ENCODE results near the gene NUS1. TPM values are rescaled to one million over a fixed set of nuclear protein-coding genes. Genes with fewer than 3 reads are reported as not detected.
"Not testable (repeated sequence)": the region's sequence is repeated elsewhere in the genome, so short reads cannot be mapped to it uniquely, and the experiment has no call there.

Gene NUS1
- polyA plus RNA-seq, 2 of the 4 experiments (the other 2 are of a cell fraction): 23.0 to 24.7 TPM

DNA sequence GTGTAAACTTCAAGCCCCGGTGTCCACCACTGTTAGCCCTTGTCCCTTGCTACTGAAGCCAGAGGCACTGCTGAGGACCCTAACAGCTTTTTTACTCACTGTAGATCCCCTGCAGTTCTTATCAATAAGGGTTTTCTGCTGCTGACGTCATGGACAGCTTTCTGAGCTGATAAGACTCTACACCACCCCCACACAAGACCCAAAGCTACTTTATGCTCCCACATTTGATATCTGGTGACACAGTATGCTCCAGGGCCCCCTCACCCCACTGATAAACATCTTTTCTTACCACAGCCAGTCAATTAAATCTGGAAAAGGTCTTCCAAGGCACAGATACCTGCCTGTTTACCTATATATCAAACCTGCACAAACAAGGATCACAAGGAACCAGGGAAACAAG, 65.3 kb downstream of the NUS1 start:
- no peak overlapping the region for H3K27ac ChIP-seq
- DNase-seq (ENCODE audit: low read depth in 1 of 2, low spot score in 1 of 2) (no peak), ATAC-seq (no peak), FAIRE-seq (no peak)
- ChIA-PET CTCF (interaction anchor here (0.9 kb wide), 1 partner anchor 35 kb away, joined by 3 read pairs; no protein-coding TSS in a partner anchor), POLR2A (no interaction called here)
- no peak overlapping the region for H3K4me3 ChIP-seq
- H3K4me2 ChIP-seq: no peak overlapping the region
- no peaks in the 10 kb centered on the region for H3K4me1 ChIP-seq
- H3K9me3 ChIP-seq: no peaks in the 10 kb centered on the region
- no peak for TF ChIP-seq NFE2L2 (conservative IDR thresholded peaks at IDR 0.05; ENCODE audit: low read length)
- TF ChIP-seq, protein P1, sequence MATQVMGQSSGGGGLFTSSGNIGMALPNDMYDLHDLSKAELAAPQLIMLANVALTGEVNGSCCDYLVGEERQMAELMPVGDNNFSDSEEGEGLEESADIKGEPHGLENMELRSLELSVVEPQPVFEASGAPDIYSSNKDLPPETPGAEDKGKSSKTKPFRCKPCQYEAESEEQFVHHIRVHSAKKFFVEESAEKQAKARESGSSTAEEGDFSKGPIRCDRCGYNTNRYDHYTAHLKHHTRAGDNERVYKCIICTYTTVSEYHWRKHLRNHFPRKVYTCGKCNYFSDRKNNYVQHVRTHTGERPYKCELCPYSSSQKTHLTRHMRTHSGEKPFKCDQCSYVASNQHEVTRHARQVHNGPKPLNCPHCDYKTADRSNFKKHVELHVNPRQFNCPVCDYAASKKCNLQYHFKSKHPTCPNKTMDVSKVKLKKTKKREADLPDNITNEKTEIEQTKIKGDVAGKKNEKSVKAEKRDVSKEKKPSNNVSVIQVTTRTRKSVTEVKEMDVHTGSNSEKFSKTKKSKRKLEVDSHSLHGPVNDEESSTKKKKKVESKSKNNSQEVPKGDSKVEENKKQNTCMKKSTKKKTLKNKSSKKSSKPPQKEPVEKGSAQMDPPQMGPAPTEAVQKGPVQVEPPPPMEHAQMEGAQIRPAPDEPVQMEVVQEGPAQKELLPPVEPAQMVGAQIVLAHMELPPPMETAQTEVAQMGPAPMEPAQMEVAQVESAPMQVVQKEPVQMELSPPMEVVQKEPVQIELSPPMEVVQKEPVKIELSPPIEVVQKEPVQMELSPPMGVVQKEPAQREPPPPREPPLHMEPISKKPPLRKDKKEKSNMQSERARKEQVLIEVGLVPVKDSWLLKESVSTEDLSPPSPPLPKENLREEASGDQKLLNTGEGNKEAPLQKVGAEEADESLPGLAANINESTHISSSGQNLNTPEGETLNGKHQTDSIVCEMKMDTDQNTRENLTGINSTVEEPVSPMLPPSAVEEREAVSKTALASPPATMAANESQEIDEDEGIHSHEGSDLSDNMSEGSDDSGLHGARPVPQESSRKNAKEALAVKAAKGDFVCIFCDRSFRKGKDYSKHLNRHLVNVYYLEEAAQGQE (IDR thresholded peaks at IDR 0.05): no peak
- no peak for TF ChIP-seq NR3C1 (IDR thresholded peaks at IDR 0.05)
- TF ChIP-seq CBX2 (IDR thresholded peaks at IDR 0.05; ENCODE audit: borderline replicate concordance, low read depth): no peak
- no peak for TF ChIP-seq CHD4 (IDR thresholded peaks at IDR 0.05; ENCODE audit: borderline replicate concordance)
- no peak for TF ChIP-seq HEYL (CRISPR knock-in tag; IDR thresholded peaks at IDR 0.05)
- TF ChIP-seq FOXS1 (CRISPR knock-in tag; IDR thresholded peaks at IDR 0.05): no peak
- TF ChIP-seq PHF8 (IDR thresholded peaks at IDR 0.05; ENCODE audit: borderline replicate concordance, low read depth): no peak
- TF ChIP-seq, protein P2, sequence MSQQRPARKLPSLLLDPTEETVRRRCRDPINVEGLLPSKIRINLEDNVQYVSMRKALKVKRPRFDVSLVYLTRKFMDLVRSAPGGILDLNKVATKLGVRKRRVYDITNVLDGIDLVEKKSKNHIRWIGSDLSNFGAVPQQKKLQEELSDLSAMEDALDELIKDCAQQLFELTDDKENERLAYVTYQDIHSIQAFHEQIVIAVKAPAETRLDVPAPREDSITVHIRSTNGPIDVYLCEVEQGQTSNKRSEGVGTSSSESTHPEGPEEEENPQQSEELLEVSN (IDR thresholded peaks at IDR 0.05; ENCODE audit: borderline replicate concordance, low read depth): no peak
- no peak for TF ChIP-seq MAFK (IDR thresholded peaks at IDR 0.05; ENCODE audit: partially characterized antibody)
- no peak for TF ChIP-seq HOXB5 (CRISPR knock-in tag; IDR thresholded peaks at IDR 0.05)
- TF ChIP-seq ZNF302 (CRISPR knock-in tag; IDR thresholded peaks at IDR 0.05): no peak
- TF ChIP-seq, protein P3, sequence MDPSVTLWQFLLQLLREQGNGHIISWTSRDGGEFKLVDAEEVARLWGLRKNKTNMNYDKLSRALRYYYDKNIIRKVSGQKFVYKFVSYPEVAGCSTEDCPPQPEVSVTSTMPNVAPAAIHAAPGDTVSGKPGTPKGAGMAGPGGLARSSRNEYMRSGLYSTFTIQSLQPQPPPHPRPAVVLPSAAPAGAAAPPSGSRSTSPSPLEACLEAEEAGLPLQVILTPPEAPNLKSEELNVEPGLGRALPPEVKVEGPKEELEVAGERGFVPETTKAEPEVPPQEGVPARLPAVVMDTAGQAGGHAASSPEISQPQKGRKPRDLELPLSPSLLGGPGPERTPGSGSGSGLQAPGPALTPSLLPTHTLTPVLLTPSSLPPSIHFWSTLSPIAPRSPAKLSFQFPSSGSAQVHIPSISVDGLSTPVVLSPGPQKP (IDR thresholded peaks at IDR 0.05; ENCODE audit: low read depth, low read length): no peak
- no peak for TF ChIP-seq CHD2 (IDR thresholded peaks at IDR 0.05; ENCODE audit: low read length, partially characterized antibody)
- no peak for TF ChIP-seq RCOR1 (IDR thresholded peaks at IDR 0.05; ENCODE audit: low read depth, low read length)
- TF ChIP-seq HOXB13 (CRISPR knock-in tag; IDR thresholded peaks at IDR 0.05; ENCODE audit: low read depth): no peak
- no peak for TF ChIP-seq JUN (IDR thresholded peaks at IDR 0.05)
- WGBS (ENCODE audit: missing lambda C conversion rate): 0% methylated on average over 2 of the region's 2 CpGs

DNA sequence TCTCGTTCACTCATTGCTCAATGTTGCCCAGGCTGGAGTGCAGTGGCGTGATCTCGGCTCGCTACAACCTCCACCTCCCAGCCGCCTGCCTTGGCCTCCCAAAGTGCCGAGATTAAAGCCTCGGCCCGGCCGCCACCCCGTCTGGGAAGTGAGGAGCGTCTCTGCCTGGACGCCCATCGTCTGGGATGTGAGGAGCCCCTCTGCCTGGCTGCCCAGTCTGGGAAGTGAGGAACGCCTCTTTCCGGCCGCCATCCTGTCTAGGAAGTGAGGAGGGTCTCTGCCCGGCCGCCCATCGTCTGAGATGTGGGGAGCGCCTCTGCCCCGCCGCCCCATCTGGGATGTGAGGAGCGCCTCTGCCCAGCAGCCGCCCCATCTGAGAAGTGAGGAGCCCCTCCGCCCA, 75.4 kb downstream of the NUS1 start:
- POLR2A ChIA-PET; DNase-seq (ENCODE audit: low read depth in 1 of 2, low spot score in 1 of 2); H3K4me2 ChIP-seq; H3K4me1 ChIP-seq; CTCF ChIA-PET; H3K4me3 ChIP-seq; H3K9me3 ChIP-seq; H3K27ac ChIP-seq; FAIRE-seq; ATAC-seq: not testable (repeated sequence)
- 60% methylated on average over 1 of the region's 25 CpGs for WGBS (ENCODE audit: missing lambda C conversion rate)

Other genes starting within 250 kb of the NUS1 start
- 0.18 and 0.26 TPM in 2 replicates for gene ROS1, start 249.5 kb upstream of the NUS1 start, polyA plus RNA-seq (2011; rRNA removed)
- gene ROS1, start 249.5 kb upstream of the NUS1 start, polyA plus RNA-seq (2017; fragmentation: RNase III; extraction: RNeasy Plus Mini Kit Qiagen cat#74134 plus additional on column Dnase treatment): 0.17 to 0.18 TPM (median 0.17 TPM) in 3 replicates
- gene DCBLD1, start 192.8 kb upstream of the NUS1 start, polyA plus RNA-seq (2011; rRNA removed): 39.3 and 49.1 TPM in 2 replicates
- gene DCBLD1, start 192.8 kb upstream of the NUS1 start, polyA plus RNA-seq (2017; fragmentation: RNase III; extraction: RNeasy Plus Mini Kit Qiagen cat#74134 plus additional on column Dnase treatment): 48.0 to 60.4 TPM (median 58.4 TPM) in 3 replicates
- gene GOPC, start 73.0 kb upstream of the NUS1 start, polyA plus RNA-seq (2011; rRNA removed): 27.8 and 38.9 TPM in 2 replicates
- gene GOPC, start 73.0 kb upstream of the NUS1 start, polyA plus RNA-seq (2017; fragmentation: RNase III; extraction: RNeasy Plus Mini Kit Qiagen cat#74134 plus additional on column Dnase treatment): 30.7 to 33.1 TPM (median 33.0 TPM) in 3 replicates
- gene SLC35F1, start 231.8 kb downstream of the NUS1 start, polyA plus RNA-seq (2011; rRNA removed): 0.01 and 0.03 TPM in 2 replicates
- gene SLC35F1, start 231.8 kb downstream of the NUS1 start, polyA plus RNA-seq (2017; fragmentation: RNase III; extraction: RNeasy Plus Mini Kit Qiagen cat#74134 plus additional on column Dnase treatment): 0.01 to 0.03 TPM in 2 of 3 replicates, not detected in the other